SU-DHL-6 (cell line): Measurements from ENCODE around the gene STK39.

ENCODE experiments used
- H2AFZ ChIP-seq: fragments of 200-600 bp; sonication (generic); 2 replicates; pipeline ENCODE4 v1.6.1; 2014; ENCODE audit warnings: low read depth, mild to moderate bottlenecking, moderate library complexity, mixed read lengths, antibody characterized with exemption, low read length; ENCODE audit not compliant: severe bottlenecking
- H3F3A ChIP-seq: fragments of 200-600 bp; shearing (Covaris generic); 2 replicates; pipeline ENCODE4 v1.6.0; 2016; ENCODE audit warnings: antibody characterized with exemption, mild to moderate bottlenecking; ENCODE audit not compliant: insufficient read depth
- H3K27ac ChIP-seq: fragments of 200-600 bp; sonication (generic); 2 replicates; pipeline ENCODE4 v1.5.1; 2016; ENCODE audit warnings: low read depth, mild to moderate bottlenecking, low read length, moderate library complexity, mixed read lengths
- H3K27me3 ChIP-seq: fragments of 200-600 bp; sonication (generic), shearing (Covaris generic); 2 replicates; pipeline ENCODE4 v1.6.0; 2014; ENCODE audit warnings: mild to moderate bottlenecking, low read length
- H3K36me3 ChIP-seq: fragments of 200-600 bp; sonication (generic); 2 replicates; pipeline ENCODE4 v1.6.1; 2014; ENCODE audit warnings: mild to moderate bottlenecking, low read length, mixed read lengths
- H3K4me2 ChIP-seq: fragments of 300-600, 200-600 bp; shearing (Covaris generic), sonication (generic); 2 replicates; pipeline ENCODE4 v1.6.0; 2014; ENCODE audit warnings: low read length, low read depth, mild to moderate bottlenecking; ENCODE audit not compliant: poor library complexity, severe bottlenecking
- H3K4me3 ChIP-seq: fragments of 200-600 bp; sonication (generic); 2 replicates; pipeline ENCODE4 v1.5.1; 2014; ENCODE audit warnings: antibody characterized with exemption, low read length, mild to moderate bottlenecking, mixed read lengths; ENCODE audit not compliant: insufficient read depth, poor library complexity, severe bottlenecking
- H3K79me2 ChIP-seq: fragments of 200-600 bp; sonication (generic); 2 replicates; pipeline ENCODE4 v1.6.1; 2014; ENCODE audit warnings: mild to moderate bottlenecking, low read length, moderate library complexity; ENCODE audit not compliant: insufficient read depth
- H3K9ac ChIP-seq: fragments of 200-600 bp; sonication (generic); 2 replicates; pipeline ENCODE4 v1.7.0; 2014; ENCODE audit warnings: mild to moderate bottlenecking, low read length
- H3K9me2 ChIP-seq: fragments of 200-600 bp; sonication (generic); replicated peaks from 2 replicates; pipeline ENCODE4 v1.6.1; 2014; ENCODE audit warnings: low read length; ENCODE audit not compliant: insufficient read depth
- H3K9me3 ChIP-seq: fragments of 200-600 bp; sonication (generic); 2 replicates; pipeline ENCODE4 v1.6.1; 2014; ENCODE audit warnings: low read length, mixed read lengths; ENCODE audit not compliant: insufficient read depth
- H4K20me1 ChIP-seq: fragments of 200-600 bp; sonication (generic); 2 replicates; pipeline ENCODE4 v1.6.1; 2014; ENCODE audit warnings: low read depth, mild to moderate bottlenecking, antibody characterized with exemption, low read length, moderate library complexity, mixed read lengths
- CTCF ChIP-seq: fragments of 200-600 bp; sonication (generic); IDR thresholded peaks from one replicate; pipeline ENCODE4 v1.5.1; 2017; ENCODE audit warnings: antibody characterized with exemption, mild to moderate bottlenecking, low read length, moderate library complexity; ENCODE audit not compliant: insufficient read depth, poor library complexity, severe bottlenecking
- EZH2phosphoT487 ChIP-seq: fragments of 200-600 bp; sonication (generic), shearing (Covaris generic); conservative IDR thresholded peaks from 2 replicates; pipeline ENCODE4 v1.6.1; 2018; ENCODE audit warnings: mild to moderate bottlenecking, antibody characterized with exemption, low read length, moderate library complexity, mixed read lengths

The STK39 gene

GRCh38 chr2:167950571-167950970, 296.8 kb downstream of the STK39 start:
- H3K4me3 ChIP-seq = no peak overlapping the region

GRCh38 chr2:167946441-167946841, 301.0 kb downstream of the STK39 start:
- Histone ChIP-seq H3F3A (no peaks in the 10 kb centered on the region), H3K9me3 (no peaks in the 10 kb centered on the region), H4K20me1 (no peaks in the 10 kb centered on the region), H3K27me3 (no peaks in the 10 kb centered on the region), H3K79me2 (no peaks in the 10 kb centered on the region), H3K9ac (no peak overlapping the region), H3K9me2 (no peaks in the 10 kb centered on the region), H3K36me3 (no peaks in the 10 kb centered on the region), H3K4me3 (no peak overlapping the region), H2AFZ (no peak overlapping the region), H3K27ac (no peak overlapping the region), H3K4me2 (no peak overlapping the region)
- TF ChIP-seq EZH2phosphoT487 (no peak), CTCF (no peak)

More at GRCh38 chr2:167950571-167950970, 296.8 kb downstream of the STK39 start:
- no peaks in the 10 kb centered on the region for H4K20me1 ChIP-seq
- H3K4me2 ChIP-seq = no peak overlapping the region
- H3K27ac ChIP-seq = no peak overlapping the region
- H3K9me3 ChIP-seq = no peaks in the 10 kb centered on the region
- no peaks in the 10 kb centered on the region for H3K36me3 ChIP-seq
- H3K9me2 ChIP-seq = no peaks in the 10 kb centered on the region
- no peak overlapping the region for H3K9ac ChIP-seq
- H2AFZ ChIP-seq = no peak overlapping the region
- H3K79me2 ChIP-seq = no peaks in the 10 kb centered on the region
- H3F3A ChIP-seq = no peaks in the 10 kb centered on the region
- TF ChIP-seq CTCF (no peak), EZH2phosphoT487 (no peak)
- no peaks in the 10 kb centered on the region for H3K27me3 ChIP-seq

- Histone ChIP-seq H4K20me1 (no peaks in the 10 kb centered on the region), H3K9me3 (no peaks in the 10 kb centered on the region), H3K27ac (no peak overlapping the region), H3F3A (no peaks in the 10 kb centered on the region), H3K9ac (no peak overlapping the region), H3K36me3 (no peaks in the 10 kb centered on the region), H3K27me3 (no peaks in the 10 kb centered on the region), H3K9me2 (no peaks in the 10 kb centered on the region), H3K4me2 (no peak overlapping the region), H3K79me2 (no peaks in the 10 kb centered on the region), H3K4me3 (no peak overlapping the region), H2AFZ (no peak overlapping the region)
- TF ChIP-seq EZH2phosphoT487 = no peak
- no peak for TF ChIP-seq CTCF
Observed at GRCh38 chr2:167945660-167946368, 301.6 kb downstream of the STK39 start.
